Glomerular visceral epithelial cell (primary cell): ENCODE data around the gene CLIC5.

ENCODE experiments used
- DNase-seq: peaks from one replicate; pipeline ENCODE4 v3.0.0-alpha.2; 2016; ENCODE audit errors: extremely low spot score

Gene CLIC5

DNA sequence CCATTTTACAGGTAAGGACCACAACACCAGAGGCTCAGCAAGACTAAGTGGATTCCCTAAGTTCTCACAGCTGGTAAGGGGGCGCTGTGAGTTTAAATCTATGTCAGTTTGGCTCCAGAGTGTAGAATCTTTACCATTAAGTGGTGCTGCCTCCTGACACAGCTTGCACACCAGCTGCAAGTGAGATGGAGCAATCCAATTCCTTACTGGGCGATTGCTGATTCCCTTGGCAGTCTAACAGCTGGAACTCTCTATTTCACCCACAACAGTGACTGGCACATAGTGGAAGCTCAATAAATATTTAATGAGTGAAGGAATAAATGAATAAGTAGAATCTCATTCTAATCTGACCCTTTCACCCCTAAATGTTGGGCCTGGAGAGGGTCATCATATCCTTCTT is 176.7 kb downstream of the CLIC5 start:
- no peak for DNase-seq

DNA sequence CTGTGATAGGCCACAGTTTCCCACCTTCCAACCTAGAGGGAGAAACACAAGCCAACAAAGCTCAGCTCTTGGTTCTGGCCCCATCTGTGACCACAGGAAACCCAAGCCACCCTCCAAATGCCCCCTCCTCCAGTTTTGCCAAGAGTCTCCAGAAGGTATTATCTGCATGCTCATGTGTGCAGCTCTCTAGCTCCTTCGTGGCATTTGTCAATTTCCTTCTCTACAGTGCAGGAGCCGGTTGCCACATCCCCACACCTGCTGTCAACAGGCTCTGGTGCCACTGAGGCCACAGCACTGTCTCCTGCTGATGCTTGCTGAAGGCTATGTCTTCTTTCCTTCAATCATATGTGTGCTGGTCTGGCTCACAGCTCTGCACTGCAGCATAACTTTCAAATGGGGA is 177.2 kb downstream of the CLIC5 start:
- DNase-seq = no peak

DNA sequence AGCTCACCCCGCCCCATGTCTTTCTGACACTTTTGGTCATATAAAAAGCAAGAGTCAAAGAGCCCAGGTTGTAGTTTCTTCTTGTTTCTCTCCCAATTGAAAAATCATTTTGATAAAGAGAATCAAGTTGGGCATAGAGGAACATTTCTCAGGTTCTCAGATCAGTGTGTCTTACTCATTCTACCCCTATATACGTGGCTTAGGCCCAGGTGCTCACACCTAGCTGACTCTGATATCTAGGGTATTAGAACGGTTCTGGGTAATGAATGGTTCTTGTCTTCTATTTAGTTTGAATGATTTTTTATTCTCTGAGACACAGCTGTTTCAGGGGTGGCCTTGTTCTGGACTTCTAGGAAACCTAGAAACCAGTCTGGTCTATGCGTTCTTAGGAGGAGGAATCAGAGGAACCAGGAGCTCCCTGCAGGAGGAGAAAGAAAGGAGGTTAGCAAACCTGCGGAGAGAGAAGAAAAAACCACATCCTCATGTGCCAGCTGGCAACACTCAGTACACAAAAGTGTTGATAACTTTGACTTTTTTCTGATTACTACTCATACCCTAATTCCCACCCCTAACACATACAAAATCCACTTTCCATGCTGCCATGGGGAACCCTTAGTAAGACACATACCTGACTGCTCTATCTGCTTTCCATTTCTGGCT is 178.0 kb downstream of the CLIC5 start:
- DNase-seq = no peak

DNA sequence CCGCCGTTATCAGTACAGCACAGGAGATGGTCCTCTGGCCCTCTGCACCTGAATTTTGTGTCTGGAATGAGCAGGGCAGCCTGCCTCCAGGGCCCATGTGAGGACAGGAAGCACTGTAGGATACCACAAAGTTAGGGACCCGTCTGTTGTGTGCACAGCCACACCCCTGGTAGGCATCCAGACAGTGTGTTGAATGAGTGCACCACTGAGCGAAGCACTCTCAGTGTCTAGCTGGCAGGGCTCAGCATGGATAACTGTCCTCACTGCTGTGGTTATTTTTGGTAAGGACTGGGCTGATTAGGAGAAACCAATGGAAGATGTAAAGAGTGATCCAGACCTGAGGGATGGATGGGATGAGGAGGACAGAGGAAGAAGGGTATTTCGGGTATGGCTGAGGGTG is 178.7 kb downstream of the CLIC5 start:
- DNase-seq = no peak

DNA sequence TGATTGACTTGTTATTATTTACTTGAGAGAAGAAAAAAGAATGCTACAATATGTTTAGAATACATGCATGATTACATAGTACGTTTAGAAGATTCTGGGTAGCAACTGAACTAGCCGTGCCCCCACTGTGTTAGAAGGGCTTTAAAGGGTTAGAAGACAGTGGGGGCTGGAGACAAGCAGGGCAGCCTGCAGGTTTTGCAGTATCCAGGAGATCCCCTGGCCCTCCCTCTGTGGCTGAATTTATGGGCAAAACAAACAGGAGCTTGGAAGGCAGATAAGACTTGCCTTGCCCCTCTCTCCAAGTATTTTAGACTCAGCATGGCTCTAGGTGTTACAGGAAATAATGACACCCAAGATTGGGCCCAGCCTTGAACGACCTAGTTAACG is 179.2 kb downstream of the CLIC5 start:
- no peak for DNase-seq

- DNase-seq = peak; percentile 53
Measured at GRCh38 chr6:45835721-45836437, 179.8 kb downstream of the CLIC5 start.

- no peak for DNase-seq
Measured at GRCh38 chr6:45832063-45832462, 183.6 kb downstream of the CLIC5 start.
